SK-N-SH (cell line): ENCODE measurements around the gene PHLPP2. TPM values are rescaled to one million over a fixed set of nuclear protein-coding genes. Genes with fewer than 3 reads are reported as not detected.

Source experiments
- CTCF ChIA-PET: fragments of 300-600, 350-600 bp; formaldehyde crosslinking; extraction: SDS; loops from one replicate; lab custom pipeline; 2021; lab: Yijun Ruan, JAX
- POLR2A ChIA-PET: fragments of 350-600 bp; sonication (Branson Sonifier 250); formaldehyde crosslinking; extraction: SDS; loops from one replicate; lab custom pipeline; 2020; ENCODE audit warnings: antibody characterized with exemption, inconsistent platforms; lab: Yijun Ruan, JAX
- DNase-seq: peaks from one replicate; pipeline ENCODE4 v3.0.0; 2012
- H2AFZ ChIP-seq: fragments of 200-600 bp; sonication (generic); 2 replicates; pipeline ENCODE4 v1.8.1; 2016; ENCODE audit warnings: antibody characterized with exemption, mild to moderate bottlenecking, low read depth
- H3F3A ChIP-seq: fragments of 200-600 bp; sonication (generic); replicated peaks from 2 replicates; pipeline ENCODE3; 2016; ENCODE audit warnings: antibody characterized with exemption, mild to moderate bottlenecking; ENCODE audit not compliant: insufficient read depth
- H3K27ac ChIP-seq, 2 experiments: fragments of 200-500 bp in 1 of 2; fragments of 200-600 bp in 1 of 2; sonication (Bioruptor generic) in 1 of 2; sonication (generic), shearing (Covaris generic) in 1 of 2; 2 replicates each; pipeline versions ENCODE4 v1.5.1 to v1.6.1; 2014 to 2016; ENCODE audit warnings: low read depth in 2 of 2, inconsistent platforms in 1 of 2, low read length in 1 of 2, mild to moderate bottlenecking in 1 of 2, mixed read lengths in 1 of 2
- H3K27me3 ChIP-seq: fragments of 200-600 bp; sonication (generic), shearing (Covaris generic); 2 replicates; pipeline ENCODE4 v1.6.1; 2016; ENCODE audit warnings: mixed run types; ENCODE audit not compliant: insufficient read depth
- H3K36me3 ChIP-seq, 2 experiments: fragments of 200-500 bp in 1 of 2; fragments of 200-600 bp in 1 of 2; sonication (Bioruptor generic) in 1 of 2; sonication (generic) in 1 of 2; replicated peaks in 1 of 2; 2 replicates each; pipeline versions ENCODE3 to v1.5.1; 2014 to 2016; ENCODE audit warnings: low read length in 1 of 2, mild to moderate bottlenecking in 1 of 2; ENCODE audit not compliant: insufficient read depth in 2 of 2, control insufficient read depth in 1 of 2
- H3K4me1 ChIP-seq, 2 experiments: fragments of 200-500 bp in 1 of 2; fragments of 200-600 bp in 1 of 2; sonication (Bioruptor generic) in 1 of 2; sonication (generic), shearing (Covaris generic) in 1 of 2; 2 replicates each; pipeline versions ENCODE4 v1.5.1 to v1.6.1; 2014 to 2016; ENCODE audit warnings: low read depth in 1 of 2, low read length in 1 of 2, mixed run types in 1 of 2; ENCODE audit not compliant: insufficient read depth in 2 of 2, control insufficient read depth in 1 of 2
- H3K4me2 ChIP-seq: fragments of 200-600 bp; sonication (generic), shearing (Covaris generic); 2 replicates; pipeline ENCODE4 v1.6.1; 2017; ENCODE audit warnings: mixed run types
- H3K4me3 ChIP-seq, 2 experiments: fragments of 200-500 bp in 1 of 2; fragments of 200-600 bp in 1 of 2; sonication (Bioruptor generic) in 1 of 2; sonication (generic), shearing (Covaris generic) in 1 of 2; 2 replicates each; pipeline versions ENCODE4 v1.5.1 to v1.8.1; 2014 to 2016; ENCODE audit warnings: low read depth in 2 of 2, inconsistent platforms in 1 of 2, low read length in 1 of 2, mild to moderate bottlenecking in 1 of 2, mixed read lengths in 1 of 2, moderate library complexity in 1 of 2
- H3K79me2 ChIP-seq: fragments of 200-600 bp; sonication (generic); 2 replicates; pipeline ENCODE4 v1.8.1; 2017; ENCODE audit warnings: mild to moderate bottlenecking; ENCODE audit not compliant: insufficient read depth
- H3K9ac ChIP-seq: fragments of 200-600 bp; sonication (generic); 2 replicates; pipeline ENCODE4 v1.6.1; 2017; ENCODE audit warnings: mixed run types
- H3K9me2 ChIP-seq: fragments of 200-600 bp; sonication (generic); 2 replicates; pipeline ENCODE4 v1.6.1; 2017; ENCODE audit warnings: mixed run types
- H3K9me3 ChIP-seq: fragments of 200-600 bp; sonication (generic); 2 replicates; pipeline ENCODE4 v1.6.1; 2017; ENCODE audit warnings: mixed run types, mild to moderate bottlenecking, moderate library complexity
- H4K20me1 ChIP-seq: fragments of 200-600 bp; sonication (generic); 2 replicates; pipeline ENCODE4 v1.6.1; 2017; ENCODE audit warnings: mild to moderate bottlenecking, mixed run types; ENCODE audit not compliant: insufficient read depth
- CHD2 ChIP-seq: fragments of 150-350 bp; IDR thresholded peaks from 2 replicates; pipeline ENCODE4 v1.6.1; 2018; ENCODE audit warnings: low read length; ENCODE audit not compliant: partially characterized antibody
- CTCF ChIP-seq: fragments of 200-600 bp; sonication (generic); IDR thresholded peaks from 2 replicates; pipeline ENCODE4 v1.6.1; 2017; ENCODE audit warnings: antibody characterized with exemption, mild to moderate bottlenecking, moderate library complexity
- ELF1 ChIP-seq: IDR thresholded peaks from 2 replicates; pipeline ENCODE4 v1.4.0; 2012
- FOXM1 ChIP-seq: IDR thresholded peaks from 2 replicates; pipeline ENCODE4 v1.4.0; 2012; ENCODE audit warnings: low read depth, mild to moderate bottlenecking
- MXI1 ChIP-seq: IDR thresholded peaks from 2 replicates; pipeline ENCODE4 v1.6.1; 2012; ENCODE audit warnings: mild to moderate bottlenecking, low read depth, low read length, improper control_type of control experiment
- POLR2AphosphoS5 ChIP-seq: IDR thresholded peaks from 2 replicates; pipeline ENCODE4 v1.6.1; 2012; ENCODE audit warnings: low read depth, low read length
- RCOR1 ChIP-seq: fragments of 150-350 bp; IDR thresholded peaks from 2 replicates; pipeline ENCODE4 v1.6.1; 2017; ENCODE audit warnings: antibody characterized with exemption, low read length
- REST ChIP-seq: IDR thresholded peaks from 2 replicates; pipeline ENCODE4 v1.6.1; 2012; ENCODE audit warnings: mild to moderate bottlenecking, low read depth, low read length, moderate library complexity
- RXRA ChIP-seq: IDR thresholded peaks from 2 replicates; pipeline ENCODE4 v1.4.0; 2012; ENCODE audit warnings: low read depth, mild to moderate bottlenecking, borderline replicate concordance
- SIN3A ChIP-seq: IDR thresholded peaks from 2 replicates; pipeline ENCODE4 v1.6.1; 2012; ENCODE audit warnings: low read depth, mild to moderate bottlenecking, low read length, moderate library complexity, borderline replicate concordance
- SMC3 ChIP-seq: IDR thresholded peaks from 2 replicates; pipeline ENCODE4 v1.6.1; 2012; ENCODE audit warnings: low read depth, low read length, improper control_type of control experiment
- TAF1 ChIP-seq: IDR thresholded peaks from 2 replicates; pipeline ENCODE4 v1.6.1; 2012; ENCODE audit warnings: low read depth, mild to moderate bottlenecking, low read length, moderate library complexity, borderline replicate concordance
- TCF12 ChIP-seq: IDR thresholded peaks from 2 replicates; pipeline ENCODE4 v1.4.0; 2012
- TEAD4 ChIP-seq: IDR thresholded peaks from 2 replicates; pipeline ENCODE4 v1.4.0; 2012; ENCODE audit warnings: mild to moderate bottlenecking, borderline replicate concordance; ENCODE audit not compliant: insufficient read depth
- ZBTB33 ChIP-seq: IDR thresholded peaks from 2 replicates; pipeline ENCODE4 v1.4.0; 2012; ENCODE audit warnings: low read depth, borderline replicate concordance
- WGBS: methylation state at CpG from one replicate; pipeline ENCODE4 v1.1.6; 2017; ENCODE audit warnings: low lambda C conversion rate; 5-methylcytosine and 5-hydroxymethylcytosine counted together
- polyA plus RNA-seq, 3 experiments: library from polyadenylated mRNA; depleted of rRNA; stranded (reverse); fragments of >200 nt; gene quantifications; 2 replicates each; pipeline ENCODE4 v1.2.3, GENCODE V29; 2012

The PHLPP2 gene
- polyA plus RNA-seq, 1 of the 3 experiments (the other 2 are of a cell fraction) = 5.5 TPM

GRCh38 chr16:71723537-71724319 lies 773 bp downstream of the PHLPP2 start:
- WGBS = 3% methylated on average over 18 of the region's 104 CpGs
- Histone ChIP-seq H3K9me3 (no peaks in the 10 kb centered on the region), H3F3A (peaks cover 23% of the 10 kb centered on the region), H3K79me2 (peaks cover 43% of the 10 kb centered on the region), H3K27me3 (no peaks in the 10 kb centered on the region), H3K4me1 (peaks cover 6 to 10% of the 10 kb centered on the region in 2 experiments; a peak in 2 of 4 replicates), H3K9ac (peak overlapping the region; percentile 83), H3K4me2 (peak overlapping the region; percentile 70; the same call in 1 of the 2 replicates), H3K27ac (peak overlapping the region; percentile 57 to 73; a peak in 3 of 4 replicates), H2AFZ (peak overlapping the region; percentile 60; the same call in 1 of the 2 replicates), H3K4me3 (peak overlapping the region; percentile 61 to 94), H4K20me1 (peaks cover 12% of the 10 kb centered on the region), H3K9me2 (no peaks in the 10 kb centered on the region), H3K36me3 (peaks cover 0 to 22% of the 10 kb centered on the region in 2 experiments)
- ChIA-PET CTCF (interaction anchor here (0.7 to 2.0 kb wide), 2 partner anchors 113 to 146 kb away, joined by 3 to 8 read pairs; no protein-coding TSS in a partner anchor), POLR2A (no interaction called here)
- TF ChIP-seq SIN3A (0 out of 2 replicates have a peak, but pooled peaks have one; percentile 45), MXI1 (peak; percentile 56; the same call in 1 of the 2 replicates), TCF12 (no peak), TEAD4 (no peak)
- peak; percentile 97 for DNase-seq

GRCh38 chr16:71722801-71723536 lies 1.5 kb downstream of the PHLPP2 start:
- POLR2A ChIA-PET = interaction anchor here (0.6 kb wide), 1 partner anchor 158 kb away, joined by 3 read pairs; no protein-coding TSS in a partner anchor
- peaks cover 6 to 10% of the 10 kb centered on the region in 2 experiments; a peak in 2 of 4 replicates for H3K4me1 ChIP-seq
- peaks cover 16% of the 10 kb centered on the region for H4K20me1 ChIP-seq
- H3K4me2 ChIP-seq = peak overlapping the region; percentile 86
- H3K27ac ChIP-seq = peak overlapping the region; percentile 57 to 73
- peak overlapping the region; percentile 61 to 94 for H3K4me3 ChIP-seq
- H3K36me3 ChIP-seq = peaks cover 0 to 17% of the 10 kb centered on the region in 2 experiments
- WGBS = under 1% methylated on average over 27 of the region's 59 CpGs
- CTCF ChIA-PET = interaction anchor here (1.2 to 2.0 kb wide), 2 partner anchors 22 to 112 kb away, joined by 3 to 8 read pairs; no protein-coding TSS in a partner anchor
- peak overlapping the region; percentile 83 for H3K9ac ChIP-seq
- peaks cover 23% of the 10 kb centered on the region for H3F3A ChIP-seq
- H3K27me3 ChIP-seq = no peaks in the 10 kb centered on the region
- H3K9me2 ChIP-seq = no peaks in the 10 kb centered on the region
- H3K79me2 ChIP-seq = peaks cover 50% of the 10 kb centered on the region
- peak; percentile 88 for DNase-seq
- no peaks in the 10 kb centered on the region for H3K9me3 ChIP-seq
- peak overlapping the region; percentile 60; the same call in 1 of the 2 replicates for H2AFZ ChIP-seq
- peak; percentile 7 for TF ChIP-seq CHD2
- TF ChIP-seq TCF12 = no peak
- TF ChIP-seq SIN3A = 0 out of 2 replicates have a peak, but pooled peaks have one; percentile 38
- no peak for TF ChIP-seq RXRA
- TF ChIP-seq ZBTB33 = no peak
- TF ChIP-seq RCOR1 = no peak
- peak; percentile 37; the same call in 1 of the 2 replicates for TF ChIP-seq TAF1
- TF ChIP-seq REST = no peak
- no peak for TF ChIP-seq SMC3
- TF ChIP-seq FOXM1 = no peak
- TF ChIP-seq ELF1 = no peak
- TF ChIP-seq TEAD4 = no peak
- TF ChIP-seq CTCF = no peak
- no peak for TF ChIP-seq POLR2AphosphoS5
